Activated naive CD4-positive, alpha-beta T cell treated with anti-CD3 and anti-CD28 coated beads, Interleukin-2, amount 10 ng/mL, durations not matched to agents 5 hours and 36 hours (primary cell): ENCODE measurements around the gene HS3ST3A1. TPM values are rescaled to one million over a fixed set of nuclear protein-coding genes. Genes with fewer than 3 reads are reported as not detected.

Experiments
- microRNA-seq: library from miRNA; unstranded; fragments of <30 nt; microRNA quantifications from one replicate; pipeline ENCODE4 v1.2.0, GENCODE V29; 2022; ENCODE audit warnings: borderline microRNAs expressed, borderline replicate concordance
- total RNA-seq, 2 experiments: library from RNA; stranded (reverse); gene quantifications; one replicate each; pipeline ENCODE4 v1.2.3, GENCODE V29; 2021

The HS3ST3A1 gene
- total RNA-seq = 1 to 10 TPM; 1.7 to 1.8 TPM

DNA sequence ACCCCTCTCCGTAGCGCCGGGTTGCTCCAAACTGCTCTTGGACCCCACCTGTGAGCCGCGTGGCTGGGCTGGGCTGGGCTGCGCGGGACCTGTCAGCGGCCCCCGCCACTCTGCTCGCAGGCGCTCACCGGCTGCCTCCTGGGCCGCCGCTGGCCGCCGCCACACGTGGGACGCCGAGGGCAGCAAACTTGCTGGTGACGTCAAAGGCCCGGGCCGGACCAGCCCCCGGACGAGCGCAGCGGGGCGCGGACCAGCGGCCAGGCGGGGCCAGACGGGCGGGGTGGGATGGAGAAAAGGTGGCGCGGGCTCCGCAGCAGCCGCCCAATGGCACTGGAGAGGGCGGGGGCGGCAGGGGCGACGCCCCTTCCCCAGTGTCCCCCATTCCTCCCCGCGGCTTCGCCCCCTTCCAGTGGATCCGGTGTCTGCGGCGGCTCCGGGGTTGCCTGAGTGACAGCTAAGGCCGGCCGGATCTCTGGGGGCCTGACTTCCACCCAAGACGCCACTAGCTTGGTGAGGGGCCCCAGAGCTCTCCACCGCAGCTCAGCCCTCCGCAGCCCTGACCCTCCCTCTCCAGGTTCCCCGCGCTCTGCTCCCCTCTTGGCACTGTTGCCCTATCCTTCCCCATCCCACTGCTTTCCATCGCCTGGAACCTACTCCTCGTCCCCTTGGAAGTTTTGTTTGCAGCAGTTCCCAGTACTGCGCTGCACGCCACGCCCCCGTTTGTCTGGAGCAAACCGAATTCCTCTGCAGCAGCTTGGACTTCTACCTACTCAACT lies at the start of gene HS3ST3A1:
TSS of gene HS3ST3A1 (minus strand) at position 154 of the 776 bp plus-strand sequence. CDS start 800 bp downstream, outside the sequence.

Small RNA genes within 50 kb of the gene (microRNA-seq; reads per million reads assigned to microRNA genes)
- not detected for gene MIR548H3
